ENCODE data around the gene FCF1.
"Not testable (repeated sequence)": the region's sequence is repeated elsewhere in the genome, so short reads cannot be mapped to it uniquely, and the experiment has no call there.

Gene FCF1

GRCh38 chr14:74754899-74755298 lies 42.0 kb downstream of the FCF1 start:
- no peak for TF ChIP-seq SALL2 (tag by site-specific recombination; IDR thresholded peaks at IDR 0.05; ENCODE audit: borderline replicate concordance)
- TF ChIP-seq ZNF354C (tag by site-specific recombination; IDR thresholded peaks at IDR 0.05; ENCODE audit: borderline replicate concordance, low read depth): no peak
- TF ChIP-seq ZNF670 (tag by site-specific recombination; IDR thresholded peaks at IDR 0.05; ENCODE audit: low read depth): no peak
- no peak for TF ChIP-seq ZEB2 (tag by site-specific recombination; IDR thresholded peaks at IDR 0.05)
- no peak for TF ChIP-seq ZNF707 (tag by site-specific recombination; IDR thresholded peaks at IDR 0.05)
- TF ChIP-seq ZSCAN4 (tag by site-specific recombination; IDR thresholded peaks at IDR 0.05): no peak
- no peak overlapping the region for H3K27ac ChIP-seq (ENCODE audit: extremely low read depth, low read depth, low read length)
- ChIA-PET CTCF (interaction anchor here (0.6 kb wide), 1 partner anchor 1799 kb away, joined by 6 read pairs; no protein-coding TSS in a partner anchor), POLR2A (interaction anchor here (1.5 kb wide), 1 partner anchor 8 kb away, joined by 10 read pairs; the partner anchor contains the start of gene YLPM1)
- no peaks in the 10 kb centered on the region for H3K4me1 ChIP-seq (ENCODE audit: control insufficient read depth, insufficient read depth, low read length)
- H3K36me3 ChIP-seq (ENCODE audit: control insufficient read depth in 2 of 2, insufficient read depth in 1 of 2, low read length in 2 of 2): no peaks in the 10 kb centered on the region
- H3K9me3 ChIP-seq (ENCODE audit: control insufficient read depth, insufficient read depth, low read depth, low read length): no peaks in the 10 kb centered on the region
- no peak overlapping the region for H3K4me3 ChIP-seq (ENCODE audit: low read depth, low read length)

DNA sequence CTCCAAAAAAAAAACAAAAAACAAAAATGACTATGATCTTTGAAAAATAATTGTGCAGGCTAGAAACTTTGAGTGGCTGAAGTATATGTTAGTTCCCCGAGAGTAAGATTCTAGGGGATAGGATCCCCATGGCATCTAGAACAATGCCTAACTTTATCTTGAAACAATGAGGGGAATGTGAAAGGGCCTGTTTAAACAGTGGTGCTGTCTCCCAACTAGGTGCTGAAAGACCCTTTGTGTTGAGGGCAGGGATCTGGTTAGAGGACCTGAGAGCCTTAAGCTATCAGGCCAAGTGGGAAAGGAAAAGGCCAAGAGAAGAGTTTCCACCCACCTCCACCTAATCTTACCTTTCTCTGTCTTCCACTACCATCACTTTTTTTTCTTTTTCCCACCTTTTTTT lies 43.4 kb downstream of the FCF1 start:
- ChIA-PET POLR2A (no interaction called here), CTCF (no interaction called here)
- Histone ChIP-seq H3K36me3 (ENCODE audit: control insufficient read depth in 2 of 2, insufficient read depth in 1 of 2, low read length in 2 of 2) (no peaks in the 10 kb centered on the region), H3K4me3 (ENCODE audit: low read depth, low read length) (no peak overlapping the region), H3K27ac (ENCODE audit: extremely low read depth, low read depth, low read length) (no peak overlapping the region), H3K9me3 (ENCODE audit: control insufficient read depth, insufficient read depth, low read depth, low read length) (no peaks in the 10 kb centered on the region), H3K4me1 (ENCODE audit: control insufficient read depth, insufficient read depth, low read length) (no peaks in the 10 kb centered on the region)
- 0 out of 2 replicates have a peak, but pooled peaks have one; percentile 14 for TF ChIP-seq PRDM1 (tag by site-specific recombination; IDR thresholded peaks at IDR 0.05)
- TF ChIP-seq REST (tag by site-specific recombination; IDR thresholded peaks at IDR 0.05): peak; percentile 63
- no peak for TF ChIP-seq ZFP3 (tag by site-specific recombination; IDR thresholded peaks at IDR 0.05; ENCODE audit: low read depth)
- no peak for TF ChIP-seq ZNF184 (tag by site-specific recombination; IDR thresholded peaks at IDR 0.05)
- no peak for TF ChIP-seq ZNF26 (tag by site-specific recombination; IDR thresholded peaks at IDR 0.05)
- TF ChIP-seq, protein P1, sequence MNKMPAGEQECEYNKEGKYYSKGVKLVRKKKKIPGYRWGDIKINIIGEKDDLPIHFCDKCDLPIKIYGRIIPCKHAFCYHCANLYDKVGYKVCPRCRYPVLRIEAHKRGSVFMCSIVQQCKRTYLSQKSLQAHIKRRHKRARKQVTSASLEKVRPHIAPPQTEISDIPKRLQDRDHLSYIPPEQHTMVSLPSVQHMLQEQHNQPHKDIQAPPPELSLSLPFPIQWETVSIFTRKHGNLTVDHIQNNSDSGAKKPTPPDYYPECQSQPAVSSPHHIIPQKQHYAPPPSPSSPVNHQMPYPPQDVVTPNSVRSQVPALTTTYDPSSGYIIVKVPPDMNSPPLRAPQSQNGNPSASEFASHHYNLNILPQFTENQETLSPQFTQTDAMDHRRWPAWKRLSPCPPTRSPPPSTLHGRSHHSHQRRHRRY (tag by site-specific recombination; IDR thresholded peaks at IDR 0.05): no peak

DNA sequence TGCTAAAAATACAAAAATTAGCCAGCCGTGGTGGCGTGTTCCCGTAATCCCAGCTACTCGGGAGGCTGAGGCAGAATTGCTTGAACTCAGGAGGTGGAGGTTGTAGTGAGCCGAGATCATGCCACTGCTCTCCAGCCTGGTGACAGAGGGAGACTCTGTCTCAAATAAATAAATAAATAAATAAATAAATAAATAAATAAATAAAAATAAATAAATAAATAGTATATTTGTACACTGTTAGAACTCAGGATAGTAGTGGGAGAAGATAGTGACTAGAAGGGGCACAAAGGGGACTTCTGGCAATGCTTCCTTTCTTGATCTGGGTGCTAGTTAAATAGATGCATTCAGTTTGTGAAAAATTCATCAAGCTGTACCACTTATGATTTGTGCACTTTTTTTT lies 45.6 kb downstream of the FCF1 start:
- CTCF ChIA-PET: not testable (repeated sequence)
- TF ChIP-seq ZBTB11 (tag by site-specific recombination; conservative IDR thresholded peaks at IDR 0.05; ENCODE audit: low read depth): peak; percentile 62; the same call in 1 of the 2 replicates
- peak; percentile 33 for TF ChIP-seq ZNF555 (tag by site-specific recombination; conservative IDR thresholded peaks at IDR 0.05)

More for the DNA sequence above, 45.6 kb downstream of the FCF1 start:
- H3K4me3 ChIP-seq (ENCODE audit: low read depth, low read length); H3K4me1 ChIP-seq (ENCODE audit: control insufficient read depth, insufficient read depth, low read length); H3K9me3 ChIP-seq (ENCODE audit: control insufficient read depth, insufficient read depth, low read depth, low read length); H3K27ac ChIP-seq (ENCODE audit: extremely low read depth, low read depth, low read length); H3K36me3 ChIP-seq (ENCODE audit: control insufficient read depth in 2 of 2, insufficient read depth in 1 of 2, low read length in 2 of 2): not testable (repeated sequence)
- POLR2A ChIA-PET: interaction anchor here (1.1 kb wide), 1 partner anchor 139 kb away, joined by 3 read pairs; no protein-coding TSS in a partner anchor
